ENCODE results near the gene RPTOR. TPM values are rescaled to one million over a fixed set of nuclear protein-coding genes. Genes with fewer than 3 reads are reported as not detected.

Gene RPTOR
- total and polyA plus RNA-seq, 10 of the 15 experiments (the other 5 are each of a cell fraction or from before 2014, with no cell fraction given) = 0.18 to 32.1 (median 7.8) TPM

GRCh38 chr17:80953471-80954315, 409.1 kb downstream of the RPTOR start:
- Histone ChIP-seq H4K20me1 (ENCODE audit: control insufficient read depth, insufficient read depth) (no peaks in the 10 kb centered on the region), H3K9ac (ENCODE audit: control insufficient read depth, insufficient read depth, low read length) (no peak overlapping the region), H3K4me2 (ENCODE audit: control insufficient read depth, insufficient read depth) (no peak overlapping the region), H2AFZ (ENCODE audit: control insufficient read depth, low read depth, low read length) (no peak overlapping the region), H3K9me3 (replicated peaks; ENCODE audit: control insufficient read depth, insufficient read depth, low read length) (no peaks in the 10 kb centered on the region), H3K4me3 (no peak overlapping the region), H3K27me3 (replicated peaks in 1 of 2; ENCODE audit: control insufficient read depth in 2 of 2, insufficient read depth in 2 of 2, low read length in 1 of 2) (no peaks in the 10 kb centered on the region), H3K36me3 (ENCODE audit: control insufficient read depth in 2 of 2, insufficient read depth in 2 of 2, low read length in 1 of 2) (no peaks in the 10 kb centered on the region), H3K27ac (ENCODE audit: control insufficient read depth, insufficient read depth) (no peak overlapping the region), H3K4me1 (ENCODE audit: control insufficient read depth, insufficient read depth, low read length) (no peaks in the 10 kb centered on the region), H3K79me2 (ENCODE audit: control insufficient read depth, insufficient read depth, low read length) (no peaks in the 10 kb centered on the region)
- ATAC-seq (no peak), DNase-seq (ENCODE audit: low read depth, low spot score) (no peak), FAIRE-seq (no peak)
- in situ Hi-C loops (cut with MboI) = no loop called here
- intact Hi-C loops (cut with micrococcal nuclease; ENCODE audit: unreplicated experiment) = no loop called here
- ChIA-PET CTCF (no interaction called here), POLR2A (no interaction called here), SMC1A (ENCODE audit: uncharacterized antibody, unreplicated experiment) (no interaction called here), RAD21 (ENCODE audit: unreplicated experiment) (no interaction called here)
- BruUV-seq (replicated peaks) = no TSS peak
- WGBS (ENCODE audit: insufficient coverage, insufficient replicate concordance, low lambda C conversion rate, missing lambda C conversion rate) = 94% methylated on average over 22 of the region's 22 CpGs
- TF ChIP-seq IRF5 (IDR thresholded peaks at IDR 0.05; ENCODE audit: borderline replicate concordance) (no peak), SP1 (IDR thresholded peaks at IDR 0.05; ENCODE audit: low read depth, low read length) (no peak), MLLT1 (IDR thresholded peaks at IDR 0.05) (no peak), CBX5 (IDR thresholded peaks at IDR 0.05; ENCODE audit: low read depth) (no peak), CEBPB (IDR thresholded peaks at IDR 0.05; ENCODE audit: borderline replicate concordance in 1 of 2, low read depth in 2 of 2, low read length in 2 of 2) (no peak), BHLHE40 (IDR thresholded peaks at IDR 0.05; ENCODE audit: borderline replicate concordance in 1 of 2, low read depth in 2 of 2, low read length in 1 of 2) (no peak), TCF12 (IDR thresholded peaks at IDR 0.05; ENCODE audit: low read depth, low read length) (no peak), ZNF24 (IDR thresholded peaks at IDR 0.05) (no peak), YBX1 (IDR thresholded peaks at IDR 0.05) (no peak), SMC3 (IDR thresholded peaks at IDR 0.05; ENCODE audit: borderline replicate concordance, low read length) (no peak), SMAD1 (IDR thresholded peaks at IDR 0.05; ENCODE audit: low read depth, partially characterized antibody) (no peak), RAD51 (IDR thresholded peaks at IDR 0.05) (no peak), RFX5 (IDR thresholded peaks at IDR 0.05; ENCODE audit: low read depth, low read length) (no peak), JUND (IDR thresholded peaks at IDR 0.05; ENCODE audit: low read depth, low read length) (no peak), RUNX3 (IDR thresholded peaks at IDR 0.05; ENCODE audit: low read length) (no peak)
